Nephron (organoid): ENCODE data around the gene SPDYE3.

Experiments used
- H3K27ac Mint-ChIP-seq, 3 experiments: 2 replicates each; pipeline ENCODE4 v1.8.0; 2020; ENCODE audit warnings: mixed read lengths in 3 of 3, mild to moderate bottlenecking in 2 of 3, moderate library complexity in 1 of 3
- H3K27me3 Mint-ChIP-seq: 2 replicates; pipeline ENCODE4 v1.8.0; 2021; ENCODE audit warnings: low read depth, mild to moderate bottlenecking, moderate library complexity, mixed read lengths
- H3K36me3 Mint-ChIP-seq: 2 replicates; pipeline ENCODE4 v1.8.0; 2020; ENCODE audit warnings: low read depth, mixed read lengths
- H3K4me1 Mint-ChIP-seq: 2 replicates; pipeline ENCODE4 v1.8.0; 2020; ENCODE audit warnings: mixed read lengths
- H3K4me3 Mint-ChIP-seq, 3 experiments: 2 replicates each; pipeline ENCODE4 v1.8.0; 2020; ENCODE audit warnings: mild to moderate bottlenecking in 3 of 3, mixed read lengths in 3 of 3, moderate library complexity in 2 of 3
- H3K9me3 Mint-ChIP-seq: 2 replicates; pipeline ENCODE4 v1.8.0; 2020; ENCODE audit warnings: mixed read lengths
- CTCF ChIP-seq, 3 experiments: fragments of 200-600 bp; sonication (generic); IDR thresholded peaks; one replicate each; pipeline ENCODE4 v1.5.0; 2021; ENCODE audit warnings: antibody characterized with exemption in 3 of 3; ENCODE audit not compliant: unreplicated experiment in 3 of 3

Gene SPDYE3

GRCh38 chr7:100370303-100370702 is 62.8 kb downstream of the SPDYE3 start:
- Mint-ChIP-seq H3K36me3 (peaks cover 15% of the 10 kb centered on the region), H3K4me1 (no peaks in the 10 kb centered on the region), H3K9me3 (no peaks in the 10 kb centered on the region), H3K4me3 (no peak overlapping the region), H3K27me3 (no peaks in the 10 kb centered on the region), H3K27ac (no peak overlapping the region)
- TF ChIP-seq CTCF (IDR thresholded peaks at IDR 0.05; ENCODE audit: unreplicated experiment in 3 of 3): no peak

- Mint-ChIP-seq H3K9me3 (no peaks in the 10 kb centered on the region), H3K4me3 (no peak overlapping the region), H3K27me3 (no peaks in the 10 kb centered on the region), H3K36me3 (peaks cover 13% of the 10 kb centered on the region), H3K4me1 (no peaks in the 10 kb centered on the region), H3K27ac (peak overlapping the region in 1 of 3 experiments; percentile 42)
- TF ChIP-seq CTCF (IDR thresholded peaks at IDR 0.05; ENCODE audit: unreplicated experiment in 3 of 3): no peak
These were observed 63.2 kb downstream of the SPDYE3 start for GRCh38 chr7:100370746-100371145.

GRCh38 chr7:100371561-100372171 is 64.2 kb downstream of the SPDYE3 start:
- Mint-ChIP-seq H3K9me3 (no peaks in the 10 kb centered on the region), H3K27me3 (no peaks in the 10 kb centered on the region), H3K36me3 (peaks cover 8% of the 10 kb centered on the region), H3K4me1 (no peaks in the 10 kb centered on the region), H3K27ac (peak overlapping the region in 1 of 3 experiments; percentile 28), H3K4me3 (no peak overlapping the region)
- no peak for TF ChIP-seq CTCF (IDR thresholded peaks at IDR 0.05; ENCODE audit: unreplicated experiment in 3 of 3)
